GM19193 (cell line): Measurements from ENCODE around the gene HECTD4.

ENCODE experiments used
- POLR2A ChIP-seq: IDR thresholded peaks from 4 replicates; pipeline ENCODE4 v1.6.1; 2011; ENCODE audit not compliant: insufficient read depth, insufficient read length; ENCODE audit errors: extremely low read depth

HECTD4 gene

GRCh38 chr12:112112409-112113133 lies 269.7 kb downstream of the HECTD4 start:
- TF ChIP-seq POLR2A: no peak

- no peak for TF ChIP-seq POLR2A
These were observed 270.3 kb downstream of the HECTD4 start for GRCh38 chr12:112111931-112112330.
